ENCODE data around the gene IL1R2.

The IL1R2 gene

GRCh38 chr2:101983486-101983885 is 8.3 kb upstream of the IL1R2 start:
- peak; percentile 75 for DNase-seq (ENCODE audit: extremely low read depth, low read depth)
- no peak for TF ChIP-seq CTCF (IDR thresholded peaks at IDR 0.05; ENCODE audit: low read depth, low read length)

GRCh38 chr2:101983928-101984327 is 7.8 kb upstream of the IL1R2 start:
- TF ChIP-seq CTCF (IDR thresholded peaks at IDR 0.05; ENCODE audit: low read depth, low read length) = peak; percentile 59
- no peak for DNase-seq (ENCODE audit: extremely low read depth, low read depth)

- DNase-seq (ENCODE audit: extremely low read depth, low read depth) = no peak
- no peak for TF ChIP-seq CTCF (IDR thresholded peaks at IDR 0.05; ENCODE audit: low read depth, low read length)
Observed at GRCh38 chr2:101984656-101985055, 7.1 kb upstream of the IL1R2 start.

- TF ChIP-seq CTCF (IDR thresholded peaks at IDR 0.05; ENCODE audit: low read depth, low read length) = no peak
Observed at GRCh38 chr2:101985101-101985792, 6.5 kb upstream of the IL1R2 start.

GRCh38 chr2:101985793-101986164 is 6.0 kb upstream of the IL1R2 start:
- DNase-seq (ENCODE audit: extremely low read depth, low read depth) = no peak
- TF ChIP-seq CTCF (IDR thresholded peaks at IDR 0.05; ENCODE audit: low read depth, low read length) = no peak

More at GRCh38 chr2:101985101-101985792, 6.5 kb upstream of the IL1R2 start:
- no peak for DNase-seq (ENCODE audit: extremely low read depth, low read depth)

GRCh38 chr2:101986376-101986775 is 5.4 kb upstream of the IL1R2 start:
- TF ChIP-seq CTCF (IDR thresholded peaks at IDR 0.05; ENCODE audit: low read depth, low read length) = no peak
- no peak for DNase-seq (ENCODE audit: extremely low read depth, low read depth)

- no peak for DNase-seq (ENCODE audit: extremely low read depth, low read depth)
- TF ChIP-seq CTCF (IDR thresholded peaks at IDR 0.05; ENCODE audit: low read depth, low read length) = no peak
Observed at GRCh38 chr2:101986804-101987740, 4.7 kb upstream of the IL1R2 start.

Measured in AG09319 (cell line).